Measurements from ENCODE around the gene SIAH1. TPM values are rescaled to one million over a fixed set of nuclear protein-coding genes. Genes with fewer than 3 reads are reported as not detected.

Gene SIAH1
- total RNA-seq, 6 experiments from 2014 or later, result 8.1 to 14.0 (median 11.5) TPM

DNA sequence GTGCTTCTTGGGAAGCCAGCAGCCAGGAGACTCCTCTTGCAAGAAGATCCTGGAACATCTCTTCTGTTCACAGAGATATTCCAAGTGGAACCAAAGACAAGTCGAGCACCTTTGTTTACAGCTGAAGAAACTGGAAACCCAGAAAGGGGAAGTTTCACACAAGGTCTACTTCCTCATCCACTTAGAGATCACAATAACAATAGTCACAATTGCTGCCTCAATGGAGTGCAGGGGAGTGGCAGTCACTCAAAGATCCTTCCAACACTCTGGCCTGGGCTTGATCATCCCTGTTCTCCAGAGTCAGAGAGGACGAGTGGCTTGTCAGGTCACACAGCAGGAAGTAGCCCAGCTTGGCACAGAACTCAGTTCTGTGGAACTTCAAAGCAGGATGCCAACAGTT lies 46.9 kb upstream of the SIAH1 start:
- TF ChIP-seq POLR2A (IDR thresholded peaks at IDR 0.05), result no peak
- TF ChIP-seq, protein P1, sequence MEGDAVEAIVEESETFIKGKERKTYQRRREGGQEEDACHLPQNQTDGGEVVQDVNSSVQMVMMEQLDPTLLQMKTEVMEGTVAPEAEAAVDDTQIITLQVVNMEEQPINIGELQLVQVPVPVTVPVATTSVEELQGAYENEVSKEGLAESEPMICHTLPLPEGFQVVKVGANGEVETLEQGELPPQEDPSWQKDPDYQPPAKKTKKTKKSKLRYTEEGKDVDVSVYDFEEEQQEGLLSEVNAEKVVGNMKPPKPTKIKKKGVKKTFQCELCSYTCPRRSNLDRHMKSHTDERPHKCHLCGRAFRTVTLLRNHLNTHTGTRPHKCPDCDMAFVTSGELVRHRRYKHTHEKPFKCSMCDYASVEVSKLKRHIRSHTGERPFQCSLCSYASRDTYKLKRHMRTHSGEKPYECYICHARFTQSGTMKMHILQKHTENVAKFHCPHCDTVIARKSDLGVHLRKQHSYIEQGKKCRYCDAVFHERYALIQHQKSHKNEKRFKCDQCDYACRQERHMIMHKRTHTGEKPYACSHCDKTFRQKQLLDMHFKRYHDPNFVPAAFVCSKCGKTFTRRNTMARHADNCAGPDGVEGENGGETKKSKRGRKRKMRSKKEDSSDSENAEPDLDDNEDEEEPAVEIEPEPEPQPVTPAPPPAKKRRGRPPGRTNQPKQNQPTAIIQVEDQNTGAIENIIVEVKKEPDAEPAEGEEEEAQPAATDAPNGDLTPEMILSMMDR (IDR thresholded peaks at IDR 0.05), result no peak
- no peak overlapping the region for H3K27ac ChIP-seq
- no peaks in the 10 kb centered on the region for H3K9me3 ChIP-seq
- no peaks in the 10 kb centered on the region for H3K27me3 ChIP-seq
- H3K36me3 ChIP-seq, result no peaks in the 10 kb centered on the region
- H3K4me3 ChIP-seq, result no peak overlapping the region
- ATAC-seq (peak; percentile 40 to 51 (median 44)), DNase-seq (no peak)
- peaks cover 0 to 9% (median 0%) of the 10 kb centered on the region in 4 donors for H3K4me1 ChIP-seq
- whole genome bisulfite sequencing (ENCODE audit: insufficient coverage, low coverage, low lambda C conversion rate, missing lambda C conversion rate), result 53% methylated on average over 2 of the region's 2 CpGs
- intact Hi-C loops (cut with DNase I), result no loop called here

DNA sequence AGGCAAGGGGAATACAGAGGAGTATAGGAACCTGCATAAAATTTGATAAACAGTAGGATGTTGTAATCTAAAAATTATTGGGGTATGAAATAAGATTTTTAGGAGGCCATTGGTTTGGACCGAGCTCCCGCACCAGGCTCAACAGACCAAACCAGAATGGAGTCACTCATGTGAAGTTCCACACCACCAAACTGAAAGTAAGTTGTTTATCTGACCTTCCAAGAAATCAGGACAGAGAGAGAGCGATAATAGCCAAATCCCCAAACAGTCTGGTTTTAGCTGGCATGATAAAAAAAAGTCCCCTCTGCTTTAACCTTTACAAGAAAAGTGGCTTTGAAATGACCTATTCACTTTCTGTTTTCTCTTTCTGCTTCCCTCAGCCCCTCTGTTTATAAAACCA lies 45.7 kb upstream of the SIAH1 start:
- TF ChIP-seq, protein P1 (IDR thresholded peaks at IDR 0.05), result no peak
- no peak for TF ChIP-seq POLR2A (IDR thresholded peaks at IDR 0.05)
- ATAC-seq (no peak), DNase-seq (no peak)
- Histone ChIP-seq H3K27me3 (no peaks in the 10 kb centered on the region), H3K36me3 (no peaks in the 10 kb centered on the region), H3K4me1 (peaks cover 0 to 9% (median 0%) of the 10 kb centered on the region in 4 donors), H3K4me3 (no peak overlapping the region), H3K27ac (no peak overlapping the region), H3K9me3 (no peaks in the 10 kb centered on the region)
- WGBS (ENCODE audit: insufficient coverage, low coverage, low lambda C conversion rate, missing lambda C conversion rate), result 85% methylated on average over 2 of the region's 3 CpGs
- intact Hi-C loops (cut with DNase I), result no loop called here

DNA sequence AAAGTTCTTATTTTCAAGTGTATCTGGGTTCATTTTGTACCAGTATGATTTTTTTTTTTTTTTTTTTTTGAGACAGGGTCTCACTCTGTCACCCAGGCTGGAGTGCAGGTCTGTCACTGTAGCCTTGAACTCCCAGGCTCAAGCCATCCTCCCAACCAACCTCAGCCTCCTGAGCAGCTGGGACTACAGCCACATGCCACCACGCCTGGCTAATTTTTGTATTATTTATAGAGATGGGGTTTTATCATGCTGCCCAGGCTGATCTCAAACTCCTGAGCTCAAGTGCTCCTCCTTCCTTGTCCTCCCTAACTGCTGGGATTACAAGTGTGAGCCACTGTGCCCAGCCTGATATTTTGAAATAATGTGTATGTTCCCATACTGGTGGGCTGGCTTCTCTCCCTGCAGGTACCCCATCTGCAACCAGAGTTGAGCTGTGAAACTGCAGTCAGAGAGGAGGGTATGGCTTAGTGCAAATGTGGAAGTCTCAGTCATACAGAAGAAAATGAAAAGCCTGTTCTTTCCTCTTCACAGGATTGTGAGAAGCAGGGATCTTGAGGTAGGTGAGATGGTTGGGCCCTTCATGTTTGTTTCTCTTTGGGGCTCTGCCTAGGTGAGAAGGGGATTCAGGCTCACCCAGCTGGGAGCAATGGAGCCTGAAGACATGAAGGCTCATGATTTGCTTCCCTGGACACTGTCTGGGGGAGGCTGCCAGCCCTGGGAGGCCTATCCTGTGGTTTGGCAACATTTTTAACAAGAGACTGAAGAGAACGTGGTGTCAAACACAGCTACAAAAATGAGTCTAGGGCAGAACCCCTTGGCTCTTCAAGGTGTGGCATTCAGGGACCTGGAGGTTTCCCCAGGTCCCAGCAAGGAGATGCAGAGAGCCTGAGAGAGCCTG lies 41.3 kb upstream of the SIAH1 start:
- no peaks in the 10 kb centered on the region for H3K27me3 ChIP-seq
- WGBS (ENCODE audit: insufficient coverage, low coverage, low lambda C conversion rate, missing lambda C conversion rate), result 71% methylated on average over 1 of the region's 2 CpGs
- no peak for ATAC-seq
- no peaks in the 10 kb centered on the region for H3K9me3 ChIP-seq
- no peak overlapping the region for H3K27ac ChIP-seq
- H3K4me1 ChIP-seq, result no peaks in the 10 kb centered on the region
- no peak for DNase-seq
- no peak for TF ChIP-seq POLR2A (IDR thresholded peaks at IDR 0.05)
- TF ChIP-seq, protein P1 (IDR thresholded peaks at IDR 0.05), result no peak
- no peaks in the 10 kb centered on the region for H3K36me3 ChIP-seq
- no peak overlapping the region for H3K4me3 ChIP-seq
- intact Hi-C loops (cut with DNase I), result no loop called here

DNA sequence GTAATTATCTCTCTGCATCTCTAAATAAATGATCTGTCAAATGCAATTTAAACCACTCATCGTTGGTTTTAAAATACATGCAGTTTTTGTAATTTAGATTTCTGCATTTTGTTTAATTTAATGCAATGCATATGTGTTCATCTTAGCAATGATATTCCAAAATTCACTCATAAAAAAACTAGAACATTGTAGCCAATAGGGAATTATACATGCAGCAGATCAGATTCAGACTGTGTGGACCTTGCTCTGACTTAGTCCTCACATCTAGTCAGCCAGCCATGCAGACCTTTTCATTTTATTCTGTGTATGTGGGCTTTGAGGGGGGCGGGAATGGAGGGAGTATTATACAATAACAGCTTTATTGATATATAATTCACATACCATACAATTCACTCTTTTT lies 37.3 kb upstream of the SIAH1 start:
- Histone ChIP-seq H3K36me3 (no peaks in the 10 kb centered on the region), H3K4me1 (no peaks in the 10 kb centered on the region), H3K9me3 (no peaks in the 10 kb centered on the region), H3K27ac (no peak overlapping the region), H3K4me3 (no peak overlapping the region), H3K27me3 (no peaks in the 10 kb centered on the region)
- no peak for TF ChIP-seq POLR2A (IDR thresholded peaks at IDR 0.05)
- TF ChIP-seq, protein P1 (IDR thresholded peaks at IDR 0.05), result no peak
- ATAC-seq, result no peak
- WGBS (ENCODE audit: insufficient coverage, low coverage, low lambda C conversion rate, missing lambda C conversion rate), result 59% methylated on average over 1 of the region's 2 CpGs
- DNase-seq, result no peak
- intact Hi-C loops (cut with DNase I), result no loop called here

Measured in right lobe of liver (tissue), 6 donors.